Activated T-cell treated with anti-CD3 and anti-CD28 coated beads for 48 hours (primary cell): Measurements from ENCODE around the gene ANK3.

Experiments used
- DNase-seq: peaks from one replicate; pipeline ENCODE4 v3.0.0-alpha.2; 2020; ENCODE audit warnings: low read depth

Gene ANK3

DNA sequence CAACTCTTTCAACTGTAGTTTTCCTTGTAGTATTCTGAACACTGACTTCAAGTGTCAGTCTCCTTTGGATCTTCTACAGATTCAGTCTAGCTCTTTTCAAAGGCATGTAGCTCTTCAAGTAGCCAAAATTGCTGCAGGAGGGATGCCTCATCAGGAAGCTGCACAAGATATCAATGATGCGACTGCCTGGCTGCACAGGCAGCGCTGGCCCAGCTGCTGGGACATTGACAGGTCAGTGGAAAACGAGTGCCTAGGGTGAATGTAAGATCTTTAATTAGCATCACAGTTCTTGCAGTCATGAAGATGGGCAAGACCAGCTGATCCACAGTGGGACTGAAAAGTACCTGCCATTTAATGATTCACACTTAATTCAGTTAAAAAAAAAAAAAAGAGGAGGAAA is 167.6 kb downstream of the ANK3 start:
- DNase-seq, result no peak

DNA sequence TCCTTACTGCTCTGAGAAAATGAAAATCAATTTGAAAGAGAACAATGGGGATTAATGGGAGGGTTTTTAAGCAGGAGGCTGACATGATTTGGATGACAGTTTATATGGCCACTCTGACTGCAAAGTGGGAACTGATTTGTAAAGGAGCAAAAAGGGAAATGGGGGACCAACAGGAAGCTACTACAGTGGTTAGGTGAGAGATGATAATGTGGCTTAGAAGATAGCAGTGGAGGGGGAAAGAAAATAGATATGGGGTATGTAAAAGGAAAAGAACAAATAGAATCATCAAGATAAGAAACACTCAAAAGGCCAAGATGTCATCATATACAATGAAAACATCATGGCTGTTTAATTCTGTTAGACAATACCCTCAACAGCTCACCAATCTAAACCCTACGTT is 177.5 kb downstream of the ANK3 start:
- DNase-seq, result no peak

DNA sequence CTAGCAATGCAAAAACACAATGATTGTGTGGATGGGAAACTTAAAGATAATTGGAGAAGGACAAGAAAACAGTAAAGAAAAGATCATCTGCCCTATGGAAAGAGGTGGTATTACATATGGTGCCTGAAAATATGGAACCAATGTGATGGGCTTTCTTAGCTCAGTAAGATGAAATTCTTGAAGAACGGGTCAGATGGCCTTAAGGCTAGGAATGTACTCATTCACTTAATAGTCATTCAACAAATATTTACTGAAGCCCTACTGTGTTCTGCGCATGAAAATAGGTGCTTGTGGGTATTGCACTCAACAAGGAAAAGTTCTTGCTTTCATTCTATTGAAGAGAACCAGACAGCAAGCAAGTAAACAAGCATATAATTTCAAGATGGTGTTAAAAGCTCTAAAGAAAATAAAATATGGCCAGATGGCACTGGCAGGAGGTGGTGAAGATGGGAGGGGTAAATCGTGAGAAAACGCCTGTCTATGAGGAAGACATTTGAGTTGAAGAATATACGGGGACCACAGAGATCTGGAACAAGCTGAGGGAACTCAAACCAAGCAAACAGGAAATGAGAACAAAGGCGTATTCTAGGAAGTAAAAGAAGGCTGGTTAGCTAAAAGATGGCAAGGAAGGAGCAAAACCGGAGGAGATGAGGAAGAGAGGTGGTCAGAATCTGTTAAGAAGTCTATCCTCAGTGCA is 179.7 kb downstream of the ANK3 start:
- DNase-seq, result no peak

DNA sequence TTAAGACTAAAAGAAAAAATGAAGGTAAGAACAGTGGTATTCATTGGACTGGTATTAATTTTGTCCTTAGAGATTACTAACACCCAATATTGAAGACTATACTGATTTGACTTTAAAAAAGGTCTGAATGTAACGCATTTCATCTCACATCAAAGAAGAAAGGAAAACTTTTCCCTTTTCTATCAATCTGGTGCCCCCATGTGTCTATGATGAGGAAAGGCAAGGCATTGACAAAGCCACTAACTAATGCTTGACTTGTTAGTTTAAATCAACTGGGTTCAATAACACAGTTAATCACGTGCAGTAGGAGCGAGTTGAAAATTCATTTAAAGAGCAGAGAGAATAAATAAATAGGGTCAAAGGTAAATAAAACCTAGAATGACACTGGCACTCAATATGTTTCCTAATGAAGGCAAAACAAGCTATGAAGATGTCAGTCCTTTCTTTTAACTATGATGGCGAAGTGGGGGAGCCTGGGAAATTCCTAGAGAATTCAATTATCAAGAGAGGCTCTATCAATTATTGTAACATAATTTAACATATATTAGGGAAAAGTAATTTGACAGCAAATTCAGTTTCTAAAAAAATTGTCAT is 180.9 kb downstream of the ANK3 start:
- no peak for DNase-seq

DNA sequence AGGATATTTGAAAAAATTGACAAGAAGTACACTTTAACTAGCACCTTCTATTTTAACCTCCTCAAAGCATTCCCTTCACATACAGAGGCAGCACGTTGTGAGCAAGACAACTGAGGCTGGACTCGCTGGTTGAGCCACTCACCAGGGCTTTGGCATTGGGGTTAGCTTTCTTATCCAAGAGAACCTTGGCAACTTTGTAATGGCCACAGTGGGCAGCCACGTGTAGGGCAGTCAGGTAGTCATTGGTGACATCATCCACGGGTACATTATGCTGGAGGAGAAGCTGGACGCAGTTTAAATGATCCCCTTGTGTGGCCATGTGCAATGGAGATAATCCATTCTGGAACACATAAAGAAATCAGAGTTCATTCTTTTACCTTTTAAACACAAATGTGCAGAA is 181.8 kb downstream of the ANK3 start:
- no peak for DNase-seq

DNA sequence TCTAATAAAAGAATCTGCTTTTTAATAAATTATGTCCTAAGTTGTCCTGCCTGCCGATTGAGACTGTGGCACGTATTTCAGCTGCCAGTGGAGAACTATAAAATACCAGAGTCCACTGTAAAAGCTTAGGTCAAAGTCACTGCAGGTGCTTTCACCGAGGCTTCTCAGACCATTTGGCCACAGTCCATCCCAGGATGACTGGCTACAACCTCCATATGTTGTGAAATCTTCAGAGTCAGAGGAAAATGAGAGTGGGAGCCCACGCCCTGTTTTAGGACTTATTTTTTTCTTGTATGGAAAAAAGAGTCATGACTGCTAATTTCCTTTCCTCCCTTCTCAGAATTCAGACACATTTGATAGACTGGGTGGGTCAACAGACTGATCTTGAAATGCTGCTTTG is 182.9 kb downstream of the ANK3 start:
- no peak for DNase-seq

DNA sequence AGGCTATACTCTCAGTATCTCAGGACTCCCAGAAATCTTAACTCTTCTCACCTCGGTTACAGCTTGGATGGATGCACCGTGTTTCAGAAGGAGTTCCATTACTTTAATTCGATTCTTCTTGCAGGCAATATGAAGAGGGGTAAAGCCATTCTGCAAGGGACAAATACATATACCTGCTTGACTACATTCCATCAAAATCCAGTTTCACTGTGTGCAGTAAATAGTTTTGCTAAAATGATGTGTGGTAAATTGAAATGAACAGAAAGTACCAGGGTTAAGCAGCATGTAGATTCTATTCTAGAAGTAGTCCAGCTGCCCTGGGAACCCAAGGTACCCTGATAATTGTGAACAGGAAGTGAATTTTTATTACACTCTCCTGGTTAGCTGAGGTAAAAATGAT is 183.9 kb downstream of the ANK3 start:
- no peak for DNase-seq

DNA sequence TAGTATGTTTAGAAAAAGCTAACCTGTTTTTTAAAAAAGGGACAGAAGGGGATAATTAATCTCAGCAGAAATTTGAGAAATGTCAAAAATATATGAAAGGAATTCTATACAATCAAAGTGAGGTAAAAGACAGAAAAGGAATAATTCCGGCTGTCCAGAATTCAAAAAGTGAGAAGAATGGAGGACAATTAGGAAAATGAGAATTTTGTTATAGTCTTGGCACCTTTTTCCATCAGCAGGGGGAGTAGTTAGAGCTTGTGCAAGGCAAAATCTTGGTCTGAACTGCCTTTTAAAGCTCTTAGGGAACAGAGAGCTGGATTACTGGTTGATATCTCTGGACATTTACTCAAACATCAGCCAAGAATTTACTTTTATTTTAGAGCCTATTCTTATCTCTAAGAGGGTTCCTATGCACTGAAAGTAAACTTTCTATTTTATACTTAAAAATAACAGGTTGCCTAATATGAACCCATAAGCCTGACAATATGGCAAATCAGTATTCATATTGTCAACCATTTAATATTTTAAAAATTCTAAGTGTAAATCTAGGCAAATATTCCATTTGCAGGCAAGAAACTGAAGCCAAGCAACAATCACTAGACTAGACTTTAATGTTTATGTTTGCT is 185.6 kb downstream of the ANK3 start:
- DNase-seq, result no peak

DNA sequence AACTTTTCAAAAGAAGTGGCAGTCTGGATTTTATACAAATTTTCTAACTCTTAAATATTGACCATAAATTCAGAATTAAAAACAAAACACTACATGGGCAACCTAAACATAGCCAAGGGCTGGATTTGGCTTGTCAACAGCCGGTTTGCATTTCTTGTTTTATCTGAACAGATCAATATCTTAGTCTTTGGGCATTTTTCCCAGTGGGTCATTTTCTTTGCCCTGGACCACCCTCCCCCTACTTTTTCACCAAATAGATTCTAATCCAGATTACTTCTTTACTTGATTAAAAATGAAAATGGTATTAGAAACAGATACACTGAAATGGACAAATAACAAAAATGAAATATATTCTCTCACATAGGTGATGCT is 189.0 kb downstream of the ANK3 start:
- DNase-seq, result no peak

DNA sequence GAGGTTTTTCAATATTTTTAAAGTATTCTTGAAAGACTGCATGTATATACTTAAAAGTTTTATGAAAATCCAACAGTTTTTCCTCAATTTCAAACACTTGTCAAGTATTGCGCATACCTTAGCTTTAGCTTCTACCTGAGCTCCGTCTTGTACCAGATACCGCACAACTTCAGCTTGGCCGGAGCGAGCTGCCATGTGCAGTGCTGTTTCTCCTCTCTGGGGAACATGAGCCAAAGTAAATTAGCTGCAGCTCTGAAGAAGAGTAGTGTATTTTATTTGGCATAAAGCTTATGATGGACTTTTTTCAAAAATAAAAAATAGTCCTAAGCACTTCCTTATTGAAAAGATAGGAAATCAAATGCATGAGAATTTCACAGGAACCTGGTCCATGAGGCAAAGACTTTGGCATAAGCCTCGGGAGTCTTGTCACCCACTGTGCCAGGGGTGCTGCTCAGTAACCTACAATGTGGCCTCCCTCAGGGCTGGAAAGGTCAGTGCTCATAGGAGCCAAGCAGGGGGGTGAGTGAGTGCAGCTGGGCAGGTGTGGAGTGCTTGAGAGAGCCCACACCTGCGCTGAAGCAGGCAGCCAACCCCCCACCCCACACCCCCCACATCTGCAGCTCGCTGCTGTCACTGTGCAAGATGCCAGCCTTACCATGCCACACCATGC is 189.5 kb downstream of the ANK3 start:
- DNase-seq, result no peak

DNA sequence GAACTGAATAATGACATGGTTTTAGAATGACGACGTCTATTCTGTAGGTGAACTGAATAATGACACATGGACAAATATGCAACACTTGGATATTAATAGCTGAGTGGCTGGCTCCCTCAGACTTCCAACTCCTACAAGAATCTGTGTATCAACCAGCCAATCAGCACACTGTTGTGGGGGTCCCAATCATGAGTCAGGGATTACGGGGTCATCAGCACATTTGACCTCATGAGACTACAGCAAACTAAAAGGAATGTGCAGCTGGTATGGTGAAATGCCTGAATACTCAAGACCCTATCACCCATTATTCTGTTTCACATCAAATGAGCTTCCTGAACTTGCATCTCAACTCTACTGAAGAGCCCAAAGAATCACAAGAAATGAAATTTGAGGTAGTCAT is 192.5 kb downstream of the ANK3 start:
- no peak for DNase-seq

DNA sequence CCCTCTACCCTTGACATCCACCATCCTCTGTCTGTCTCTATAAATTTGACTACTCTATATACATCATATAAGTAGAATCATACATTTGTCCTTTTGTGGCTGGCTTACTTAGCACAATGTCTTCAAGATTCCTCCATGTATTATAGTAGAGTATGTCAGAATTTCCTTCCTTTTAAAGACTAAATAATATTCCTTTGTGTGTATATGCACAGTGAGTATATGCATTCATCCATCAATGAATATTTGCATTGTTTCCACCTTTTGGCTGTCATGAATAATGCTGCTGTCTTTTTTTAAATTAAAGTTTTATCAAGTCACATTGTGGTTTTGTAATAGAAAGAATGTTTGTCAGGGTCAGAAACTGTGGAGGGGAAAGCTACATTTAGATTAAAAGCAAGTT is 195.3 kb downstream of the ANK3 start:
- no peak for DNase-seq

DNA sequence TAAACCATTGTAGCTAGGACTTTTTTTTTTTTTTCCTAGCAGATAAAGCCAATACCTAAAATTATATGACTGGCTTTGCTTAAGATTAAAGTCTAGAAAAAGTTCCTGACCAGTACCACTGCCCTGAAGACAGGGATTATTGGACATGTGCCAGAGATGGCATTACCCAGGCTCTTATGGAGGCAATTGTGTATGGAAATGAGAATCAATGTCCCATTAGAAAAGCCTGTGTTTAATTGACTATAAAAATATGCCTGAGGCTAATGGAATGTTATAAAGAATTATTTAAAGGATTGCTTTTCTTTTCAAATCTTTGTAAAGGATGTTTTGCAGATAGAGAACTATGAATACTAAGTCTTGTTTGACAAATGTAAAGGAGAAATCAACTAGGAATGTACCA is 196.7 kb downstream of the ANK3 start:
- no peak for DNase-seq

DNA sequence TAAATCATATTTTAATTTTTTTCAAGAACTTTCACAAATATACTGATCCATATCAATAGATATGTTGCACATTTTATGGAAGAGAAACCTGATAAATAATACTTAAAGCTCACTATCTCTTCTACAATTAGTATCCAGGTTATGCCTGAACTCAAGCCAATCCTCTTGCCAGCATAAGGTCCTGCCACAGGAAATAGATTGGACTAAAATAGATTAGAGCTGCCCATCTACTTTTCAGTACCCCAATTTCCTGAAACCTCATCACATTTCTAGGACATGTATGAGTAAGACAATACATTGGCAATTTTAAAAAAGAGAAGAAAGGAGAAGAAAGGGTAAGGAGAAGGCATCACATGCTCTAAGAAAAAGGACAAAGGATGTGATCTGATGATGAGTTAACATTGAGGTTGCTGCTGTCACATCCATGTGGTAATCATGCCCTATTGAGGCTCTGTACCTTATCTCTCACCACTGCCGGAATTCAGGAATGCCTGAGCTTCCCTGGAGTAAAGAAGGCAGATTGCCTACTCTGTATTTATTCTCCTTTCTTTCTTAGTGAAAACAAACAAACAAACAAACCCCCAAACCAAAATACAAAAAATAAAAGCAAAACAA is 199.7 kb downstream of the ANK3 start:
- no peak for DNase-seq

DNA sequence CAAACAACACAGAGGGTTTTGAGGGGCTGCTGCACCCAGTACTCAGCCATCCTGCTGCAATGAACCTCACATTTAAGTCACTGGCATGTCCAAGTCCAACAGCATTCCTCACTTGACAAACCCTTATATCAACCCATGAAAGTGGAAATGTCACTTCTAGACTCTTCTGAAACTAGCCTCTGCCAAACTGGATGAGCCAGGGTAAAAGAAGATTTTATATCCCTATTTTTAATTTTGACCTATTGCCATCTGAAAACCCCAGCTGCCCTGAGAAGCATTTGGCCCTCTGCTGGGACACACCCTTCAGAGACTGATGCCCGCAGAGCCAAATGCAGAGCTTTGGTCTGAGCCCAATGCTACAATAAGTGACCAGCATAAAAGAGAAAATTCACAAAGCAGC is 201.1 kb downstream of the ANK3 start:
- DNase-seq, result no peak

DNA sequence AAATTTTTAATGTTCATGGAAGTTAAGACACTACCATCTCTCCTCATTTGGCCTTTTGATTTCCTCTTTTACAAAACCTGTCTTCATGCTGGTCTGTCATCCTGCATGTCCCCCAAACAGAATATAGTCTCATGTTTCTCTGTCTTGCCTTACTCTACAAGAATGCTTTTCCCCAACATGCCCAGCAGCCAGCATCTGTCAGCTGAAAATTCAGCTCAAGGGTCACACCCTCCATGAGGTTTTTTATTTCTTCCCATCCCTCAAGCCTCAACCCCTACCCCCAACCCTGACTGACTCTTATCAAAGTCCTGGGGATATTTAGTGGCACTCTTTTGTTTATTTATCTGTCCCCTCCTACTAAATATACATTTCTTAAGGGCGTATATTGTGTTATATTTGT is 202.0 kb downstream of the ANK3 start:
- DNase-seq, result no peak

DNA sequence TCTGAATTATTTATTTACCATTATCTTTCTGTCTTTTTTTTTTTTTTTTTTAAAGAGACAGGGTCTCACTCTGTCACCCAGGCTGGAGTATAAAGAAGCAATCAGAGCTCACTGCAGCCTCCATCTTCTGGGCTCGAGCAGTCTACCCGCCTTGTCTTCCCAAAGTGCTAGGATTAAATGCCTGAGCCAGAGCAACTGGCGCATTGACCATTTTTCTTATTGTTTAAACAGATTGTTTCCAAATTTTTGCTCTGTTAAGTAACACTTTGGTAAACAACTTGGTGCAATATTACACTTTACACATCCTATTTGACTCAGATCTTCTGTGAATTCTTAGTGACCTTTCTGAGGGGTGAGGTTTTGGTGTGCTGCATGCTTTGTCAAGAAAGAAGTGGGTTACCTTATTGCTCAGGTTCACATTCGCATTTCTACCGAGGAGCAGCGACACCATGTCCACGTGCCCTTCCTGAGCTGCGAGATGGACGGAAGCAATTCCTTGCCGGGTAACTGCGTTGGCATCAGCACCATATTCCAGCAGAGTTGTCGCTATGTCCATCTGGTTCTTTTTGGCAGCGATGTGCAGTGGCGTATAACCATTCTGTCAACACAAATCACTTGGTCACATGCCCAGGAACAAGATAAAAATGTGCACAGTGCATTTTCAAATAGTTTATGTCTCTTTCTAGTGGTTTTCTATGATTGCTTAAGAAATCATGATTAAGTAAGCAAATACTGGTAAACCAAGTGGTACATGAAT is 203.2 kb downstream of the ANK3 start:
- no peak for DNase-seq

DNA sequence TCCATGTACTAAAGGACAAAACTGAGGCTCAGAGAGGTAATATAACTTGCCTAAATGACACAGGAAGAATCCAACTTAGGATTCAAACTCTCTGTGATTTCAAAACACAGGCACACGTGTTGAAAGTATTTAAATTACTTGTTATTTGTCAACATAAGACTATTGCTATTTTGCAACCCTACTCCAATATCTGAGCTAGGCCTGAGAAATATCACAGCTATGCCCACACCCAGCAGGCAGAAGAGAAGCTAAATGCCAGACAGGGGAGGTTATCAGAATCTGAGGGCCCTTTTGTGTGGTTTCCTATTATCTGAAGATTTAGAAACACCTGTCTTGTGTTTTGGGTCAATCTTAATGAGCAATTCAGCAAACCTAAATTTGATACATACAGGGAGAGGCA is 204.3 kb downstream of the ANK3 start:
- DNase-seq, result no peak

DNA sequence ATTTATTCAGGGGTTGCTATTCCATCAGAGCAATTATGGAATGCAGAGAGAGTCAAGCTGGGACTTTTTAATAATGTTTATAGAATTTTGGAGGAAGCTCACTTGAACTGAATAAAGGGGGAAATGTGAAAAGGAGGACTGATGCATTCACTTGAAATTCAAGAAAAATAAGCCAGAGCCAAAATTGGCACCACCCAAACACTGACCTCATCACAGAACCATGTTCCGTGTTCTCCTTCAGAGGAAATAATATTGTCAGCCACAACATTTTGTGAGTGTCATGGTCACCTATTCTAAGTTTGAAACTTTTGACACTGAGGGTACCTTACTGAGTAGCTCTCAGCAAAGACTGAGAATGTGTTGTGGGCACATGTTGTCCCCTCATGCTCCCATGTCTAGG is 207.0 kb downstream of the ANK3 start:
- DNase-seq, result no peak

DNA sequence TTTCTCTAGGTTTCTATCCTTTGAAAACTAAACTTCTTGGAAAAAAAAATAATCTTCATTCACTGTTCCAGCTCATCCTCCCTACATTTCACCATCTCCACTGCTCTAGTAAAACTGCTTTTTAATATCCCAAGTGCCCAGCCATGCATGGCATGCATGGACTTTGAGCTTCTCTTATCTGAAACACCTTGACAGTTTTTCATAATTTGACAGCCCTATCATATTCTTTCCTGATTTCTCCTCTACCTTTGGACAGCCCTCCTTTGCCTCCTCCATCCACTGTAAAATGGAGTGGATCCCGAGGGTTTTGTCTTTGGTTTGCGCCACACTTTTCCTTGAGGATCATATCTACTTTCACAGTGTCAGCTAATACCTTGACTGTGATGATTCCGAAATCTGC is 212.8 kb downstream of the ANK3 start:
- DNase-seq, result no peak

DNA sequence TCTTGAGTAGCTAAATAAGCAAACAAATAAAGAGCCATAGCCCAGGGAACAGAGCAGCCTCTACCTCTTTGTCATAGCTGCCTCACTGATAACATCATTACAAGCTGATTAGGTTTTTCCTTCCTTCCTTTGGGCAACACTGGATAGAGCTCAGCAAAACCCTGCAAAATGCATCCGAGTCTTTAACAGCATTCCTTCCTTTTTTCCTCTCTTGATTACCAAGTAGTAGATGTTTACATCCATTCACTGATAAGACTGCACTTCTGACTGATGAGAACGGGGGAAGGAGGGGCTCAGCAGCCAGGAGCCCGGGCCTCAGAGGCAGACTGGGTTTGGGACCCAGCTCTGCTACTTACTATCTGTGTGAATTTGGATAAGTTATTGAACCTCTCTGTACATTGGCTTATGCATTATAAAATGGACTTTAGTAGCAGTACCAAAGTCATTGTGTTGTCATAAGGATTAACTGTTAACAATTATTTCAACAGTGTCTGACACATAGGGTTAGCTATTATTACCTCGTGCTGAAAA is 214.2 kb downstream of the ANK3 start:
- no peak for DNase-seq
